Embryonic facial prominence (tissue), 1 donor: Measurements from ENCODE around the gene C16orf74.

Experiments
- DNase-seq: peaks from one replicate; pipeline ENCODE4 v3.0.0-alpha.2; 2016; ENCODE audit errors: extremely low spot score

The C16orf74 gene

GRCh38 chr16:85750827-85751697 is at the start of gene C16orf74:
Gene C16orf74, minus strand, starts transcription at chr16:85751096. Its CDS starts 15,879 bp downstream, at chr16:85735217.
- DNase-seq, result no peak

DNA sequence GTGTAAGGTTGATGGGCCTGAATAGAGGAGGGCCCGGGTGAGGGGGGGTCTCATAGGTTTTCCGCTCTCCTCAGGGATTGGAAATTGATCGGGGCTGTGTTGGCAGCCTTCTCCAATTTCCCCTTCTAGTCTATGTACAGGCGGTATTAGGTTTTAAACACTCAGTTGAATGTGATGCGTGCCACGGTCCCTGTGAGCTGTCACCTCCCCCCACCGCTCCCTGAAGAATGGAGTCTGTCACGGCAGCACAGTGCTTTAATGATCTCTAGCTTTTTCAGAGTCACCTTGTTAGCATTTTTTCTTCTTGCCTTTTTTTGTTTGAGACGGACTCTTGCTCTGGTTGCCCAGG is 49.4 kb upstream of the C16orf74 start:
- DNase-seq, result no peak

DNA sequence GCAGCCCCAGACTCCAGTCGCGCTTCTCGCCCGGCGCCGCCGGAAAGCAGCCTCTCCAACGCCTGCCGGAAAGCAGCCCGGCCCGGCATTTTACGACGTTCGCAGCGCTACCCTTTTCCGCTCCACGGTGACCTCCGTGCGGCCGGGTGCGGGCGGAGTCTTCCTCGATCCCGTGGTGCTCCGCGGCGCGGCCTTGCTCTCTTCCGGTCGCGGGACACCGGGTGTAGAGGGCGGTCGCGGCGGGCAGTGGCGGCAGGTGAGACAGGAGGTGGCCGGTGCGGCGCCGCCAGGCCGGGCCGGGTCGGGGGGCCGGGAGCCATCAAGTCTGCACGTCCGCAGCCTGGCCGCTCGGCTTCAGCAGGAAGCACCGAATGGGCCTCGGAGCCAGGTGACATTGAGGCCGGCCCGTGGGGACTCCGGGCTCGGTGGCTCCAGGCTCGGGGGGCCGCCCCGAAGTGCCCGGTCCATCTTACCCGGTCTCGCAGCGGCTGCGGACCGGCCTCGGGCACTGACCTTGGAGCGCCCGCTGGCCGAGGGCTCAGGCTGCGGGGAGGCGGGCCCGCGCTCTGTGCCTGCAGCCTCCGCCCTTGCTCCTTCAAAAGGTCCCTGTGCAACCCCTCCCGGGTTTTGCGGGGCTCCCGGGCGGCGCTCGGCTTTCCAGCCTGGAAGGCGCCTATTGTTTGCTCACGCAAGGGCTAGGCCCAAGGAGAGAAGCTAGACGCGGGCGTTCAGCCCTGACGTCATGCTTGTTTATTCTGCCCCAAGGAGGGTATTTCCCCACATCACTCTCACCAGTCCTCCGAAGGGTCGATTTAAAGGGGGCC is 48.8 kb upstream of the C16orf74 start, which contains the start of the genes COX4I1 and EMC8:
COX4I1 (plus strand) TSS at position 199 of the 824 bp plus-strand sequence. CDS start 1,511 bp downstream, outside the sequence.
EMC8 (minus strand) TSS at position 48 of the 824 bp plus-strand sequence. CDS start 249 bp downstream, outside the sequence.
- DNase-seq, result peak; percentile 77

DNA sequence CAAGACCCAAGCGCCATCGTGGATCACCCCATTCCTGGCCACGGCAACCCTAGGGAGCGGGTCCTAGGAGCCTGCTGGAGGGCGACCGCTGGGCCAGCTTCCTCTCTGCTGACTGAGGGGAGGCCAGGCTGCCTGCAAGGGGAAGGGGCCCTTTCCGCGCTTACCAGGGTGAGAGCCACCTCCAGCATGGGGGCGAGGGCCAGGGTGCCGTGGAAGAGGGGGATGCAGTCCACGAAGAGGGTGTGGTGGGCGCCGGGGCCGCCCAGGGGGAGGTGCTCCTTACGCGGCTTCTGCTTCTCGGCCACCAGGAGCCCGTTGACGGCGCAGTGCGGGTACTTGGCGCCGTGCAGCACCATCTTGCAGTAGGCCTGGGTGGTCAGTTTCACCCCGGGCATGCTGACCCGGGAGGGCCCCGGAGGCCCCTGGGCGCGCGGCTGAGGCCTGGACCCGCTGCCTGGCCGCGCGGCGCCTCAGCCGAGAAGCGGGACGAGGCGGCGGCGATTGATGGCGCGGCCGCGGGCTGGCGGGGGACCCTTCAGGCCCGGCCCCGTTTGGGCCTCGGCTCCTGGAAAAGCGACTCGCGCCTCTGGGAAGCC is 48.1 kb upstream of the C16orf74 start:
- DNase-seq, result no peak

- no peak for DNase-seq
Observed at GRCh38 chr16:85798283-85798776, 47.4 kb upstream of the C16orf74 start.

DNA sequence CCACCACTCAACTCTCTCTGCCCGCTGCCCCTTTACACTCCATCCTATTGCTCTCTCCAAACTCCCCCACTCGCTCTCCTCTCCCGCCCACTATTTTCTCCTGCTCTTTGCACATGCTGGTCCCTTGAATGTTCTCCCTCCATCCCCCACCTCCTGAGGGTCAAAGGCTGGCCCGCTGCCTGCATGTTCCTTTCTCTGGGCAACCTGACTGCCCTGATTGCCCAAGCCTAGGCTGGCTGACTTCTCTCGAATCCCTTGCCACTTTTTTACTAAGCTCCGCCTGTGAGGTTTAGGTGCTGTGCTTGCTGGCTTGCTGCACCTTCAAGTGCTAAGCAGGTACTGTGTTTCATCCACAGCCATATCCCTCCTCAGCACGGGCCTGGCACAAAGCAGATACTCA is 45.7 kb upstream of the C16orf74 start:
- DNase-seq, result no peak

- no peak for DNase-seq
Observed at GRCh38 chr16:85796152-85796551, 45.3 kb upstream of the C16orf74 start.

DNA sequence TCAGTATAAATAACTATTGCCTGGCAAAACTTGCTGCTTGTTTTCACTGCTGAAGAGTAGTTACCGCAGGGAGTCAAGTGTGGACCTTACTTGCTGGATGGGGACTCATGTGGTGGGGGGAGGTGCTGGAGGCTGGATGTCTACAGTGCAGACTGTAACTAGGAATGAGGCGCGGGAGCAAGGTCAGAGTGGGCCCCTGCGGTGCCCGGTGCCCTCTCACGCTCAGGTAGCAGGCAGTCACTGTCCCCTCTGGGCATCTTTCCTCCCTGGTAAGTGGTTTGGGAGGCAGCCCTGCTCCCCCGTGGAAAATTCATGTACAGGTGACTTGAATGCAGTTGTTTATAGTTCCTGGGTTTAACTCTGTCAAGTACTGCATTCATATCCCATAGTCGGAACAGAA is 43.8 kb upstream of the C16orf74 start:
- DNase-seq, result no peak

- DNase-seq, result no peak
Observed at GRCh38 chr16:85793662-85794298, 42.9 kb upstream of the C16orf74 start.

DNA sequence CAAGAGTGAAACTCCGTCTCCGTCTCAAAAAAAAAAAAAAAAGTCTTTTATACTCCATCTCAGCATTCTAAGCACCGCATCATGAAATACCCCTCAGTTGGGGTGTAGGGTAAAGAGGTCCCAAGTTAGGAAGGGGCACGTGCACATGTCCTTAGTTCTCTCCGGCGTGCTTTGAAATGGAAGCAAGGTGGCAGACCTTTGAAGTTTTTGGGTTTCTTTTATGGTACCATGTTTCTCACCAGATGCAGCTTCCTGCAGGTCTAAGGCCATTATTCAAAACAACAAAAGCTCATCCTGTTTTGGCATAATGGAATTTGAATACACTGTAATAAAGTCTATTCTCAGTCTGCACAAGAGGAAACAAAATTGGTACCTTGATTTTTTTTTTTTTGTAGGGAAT is 38.9 kb upstream of the C16orf74 start:
- no peak for DNase-seq

DNA sequence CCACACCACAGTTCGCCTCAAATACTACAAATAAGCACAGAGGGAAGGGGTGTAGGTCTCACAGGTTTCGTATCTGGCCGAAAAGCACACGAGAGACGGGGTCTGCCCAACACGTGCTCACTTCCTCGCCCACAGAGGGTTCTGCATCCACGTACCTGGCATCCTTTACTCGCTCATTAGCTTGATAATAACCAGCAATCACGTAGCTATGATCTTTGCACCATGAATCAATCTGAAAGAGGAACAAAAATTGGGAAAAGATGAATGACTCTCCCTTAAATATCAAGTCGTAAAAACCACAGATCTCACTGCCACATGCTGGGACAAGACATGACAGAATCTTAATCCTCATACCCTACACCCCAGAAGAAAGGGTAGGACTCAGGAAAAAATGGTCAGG is 37.9 kb upstream of the C16orf74 start:
- no peak for DNase-seq

DNA sequence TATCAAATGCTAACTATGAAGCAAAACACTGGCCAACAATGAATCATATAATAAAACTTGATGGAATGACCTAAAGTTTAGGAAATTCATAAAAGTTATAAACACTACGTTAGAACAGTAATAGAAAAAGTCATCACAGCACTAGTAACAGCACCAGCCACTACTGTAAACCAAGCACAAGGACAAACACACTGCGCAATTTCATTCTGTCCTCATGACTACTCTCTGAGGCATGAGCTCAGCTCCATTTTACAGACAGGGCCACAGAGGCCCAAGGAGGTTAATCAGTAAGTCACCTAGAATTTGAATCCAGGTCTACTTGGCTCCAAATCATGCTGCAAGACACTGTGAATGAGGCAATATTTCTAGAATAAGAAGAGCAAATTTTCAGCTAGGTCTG is 35.0 kb upstream of the C16orf74 start:
- no peak for DNase-seq

DNA sequence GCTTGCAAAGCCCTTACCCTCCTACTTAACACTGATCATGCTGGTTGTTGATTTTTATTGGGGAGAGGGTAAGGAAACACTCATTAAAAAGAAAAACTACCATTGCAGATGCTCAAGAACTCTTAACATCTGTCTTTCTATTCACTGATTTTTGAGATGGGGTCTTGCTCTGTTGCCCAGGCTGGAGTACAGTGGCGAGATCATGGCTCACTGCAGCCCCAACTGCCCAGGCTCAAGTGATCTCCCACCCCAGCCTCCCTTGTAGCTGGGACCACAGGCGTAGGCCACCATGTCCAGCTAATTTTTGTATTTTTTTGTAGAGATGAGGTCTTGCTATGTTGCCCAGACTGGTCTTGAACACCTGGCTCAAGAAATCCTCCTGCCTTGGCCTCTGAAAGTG is 33.9 kb upstream of the C16orf74 start:
- no peak for DNase-seq

DNA sequence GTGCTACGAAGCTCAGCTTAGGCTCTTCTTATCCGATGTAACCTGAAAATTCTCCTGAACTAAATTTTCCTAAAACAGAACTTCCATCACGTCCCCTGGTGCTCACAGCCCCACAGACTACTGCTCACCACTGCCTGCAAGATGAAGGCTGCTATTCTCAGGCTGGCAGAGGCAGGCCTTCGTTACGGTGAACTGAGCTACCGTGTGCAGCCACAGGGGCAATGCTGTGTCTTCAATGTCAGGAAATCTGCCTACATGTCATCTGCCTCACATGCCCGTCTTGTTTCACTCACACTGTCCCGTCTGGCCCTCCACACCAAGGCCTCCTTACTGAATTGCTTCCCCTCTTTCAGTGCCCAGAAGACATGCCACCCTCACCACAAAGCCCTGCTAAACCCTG is 32.5 kb upstream of the C16orf74 start:
- DNase-seq, result no peak

- no peak for DNase-seq
Observed at GRCh38 chr16:85782451-85782850, 31.6 kb upstream of the C16orf74 start.

- no peak for DNase-seq
Observed at GRCh38 chr16:85781695-85782370, 30.9 kb upstream of the C16orf74 start.

- no peak for DNase-seq
Observed at GRCh38 chr16:85781156-85781555, 30.3 kb upstream of the C16orf74 start.

GRCh38 chr16:85780281-85780680 is 29.4 kb upstream of the C16orf74 start:
- no peak for DNase-seq

- no peak for DNase-seq
Observed at GRCh38 chr16:85778873-85779272, 28.0 kb upstream of the C16orf74 start.

- DNase-seq, result no peak
Observed at GRCh38 chr16:85777583-85778310, 26.9 kb upstream of the C16orf74 start.
